HG03097 (cell line): ENCODE data around the gene NFKBIZ.
"Not testable (repeated sequence)": the region's sequence is repeated elsewhere in the genome, so short reads cannot be mapped to it uniquely, and the experiment has no call there.

Experiments
- ATAC-seq: cut with Tn5 transposase; IDR thresholded peaks from one replicate; pipeline ENCODE4 v1.9.1; 2021; ENCODE audit not compliant: unreplicated experiment, low FRiP score

Gene NFKBIZ

DNA sequence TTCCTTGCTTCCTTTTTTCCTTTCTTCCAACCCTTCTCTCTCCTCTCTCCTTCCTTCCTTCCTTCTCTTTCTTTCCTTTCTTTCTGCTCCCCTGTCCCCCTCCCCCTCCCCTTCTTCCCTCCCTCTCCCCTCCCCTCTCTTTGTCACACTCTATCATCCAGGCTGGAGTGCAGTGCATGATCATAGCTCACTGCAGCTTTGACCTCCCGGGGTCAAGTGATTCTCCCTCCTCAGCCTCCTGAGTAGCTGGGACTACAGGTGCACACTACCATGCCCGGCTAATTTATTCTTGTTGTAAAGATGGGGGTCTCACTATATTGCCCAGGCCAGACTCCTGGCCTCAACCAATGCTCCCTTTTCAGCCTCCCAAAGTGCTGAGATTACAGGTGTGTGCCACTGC, 18.7 kb downstream of the NFKBIZ start:
- no peak for ATAC-seq

DNA sequence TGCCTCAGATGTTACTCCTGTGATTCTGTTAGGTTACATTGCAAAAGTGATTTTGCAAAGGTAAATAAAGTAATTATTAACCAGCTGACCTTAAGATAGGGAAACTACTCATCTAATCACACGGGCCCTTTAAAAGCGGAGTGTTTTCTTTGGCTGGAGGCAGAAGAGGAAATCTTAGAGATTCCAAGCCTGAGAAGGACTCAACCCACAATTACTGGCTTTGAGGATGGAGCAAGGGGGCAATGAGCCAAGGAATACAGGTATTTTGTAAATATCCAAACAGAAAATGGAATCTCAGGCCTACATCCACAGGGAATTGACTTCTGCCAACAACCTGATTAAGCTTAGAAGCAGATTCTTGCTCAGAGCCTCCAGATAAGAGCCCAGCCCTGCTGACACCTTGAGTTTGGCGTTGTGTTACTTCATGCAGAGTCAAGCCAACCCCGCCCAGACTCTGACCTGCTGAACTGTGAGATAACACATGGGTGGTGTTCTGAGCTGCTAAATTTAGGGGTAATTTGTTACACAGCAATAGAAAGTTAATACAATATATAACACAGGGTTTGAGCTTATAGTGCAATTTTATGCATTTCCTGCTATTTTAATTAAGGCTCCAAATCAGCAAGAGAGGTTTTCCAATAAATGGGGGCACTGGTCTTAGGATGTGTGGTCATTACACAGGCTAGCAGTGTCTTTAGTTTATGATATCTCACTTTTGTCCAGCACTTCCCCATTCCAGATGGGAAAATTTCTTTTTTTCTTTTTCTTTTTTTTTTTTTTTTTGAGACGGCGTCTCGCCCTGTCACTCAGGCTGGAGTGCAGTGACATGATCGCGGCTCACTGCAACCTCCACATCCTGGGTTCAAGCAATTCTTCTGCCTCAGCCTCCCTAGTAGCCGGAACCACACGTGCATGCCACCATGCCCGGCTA, 19.5 kb downstream of the NFKBIZ start:
- no peak for ATAC-seq

DNA sequence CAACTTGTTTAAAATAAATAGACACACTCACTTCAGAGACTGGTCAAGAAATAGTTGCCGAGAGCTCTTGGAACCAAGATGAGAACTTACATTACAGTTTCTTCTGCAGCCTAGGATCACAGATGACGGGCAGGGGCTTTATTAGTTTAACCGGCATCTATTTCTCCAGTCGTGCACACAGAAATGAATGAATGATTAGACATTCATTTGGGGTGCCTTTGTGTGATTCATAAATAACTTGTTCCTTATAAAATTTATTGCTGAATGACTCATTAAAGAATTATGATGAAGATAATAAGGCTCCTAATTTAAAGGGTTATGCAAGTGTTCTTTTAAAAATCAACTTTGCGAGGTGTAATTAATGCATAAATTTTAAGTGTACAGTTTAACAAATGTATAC, 20.8 kb downstream of the NFKBIZ start:
- no peak for ATAC-seq

DNA sequence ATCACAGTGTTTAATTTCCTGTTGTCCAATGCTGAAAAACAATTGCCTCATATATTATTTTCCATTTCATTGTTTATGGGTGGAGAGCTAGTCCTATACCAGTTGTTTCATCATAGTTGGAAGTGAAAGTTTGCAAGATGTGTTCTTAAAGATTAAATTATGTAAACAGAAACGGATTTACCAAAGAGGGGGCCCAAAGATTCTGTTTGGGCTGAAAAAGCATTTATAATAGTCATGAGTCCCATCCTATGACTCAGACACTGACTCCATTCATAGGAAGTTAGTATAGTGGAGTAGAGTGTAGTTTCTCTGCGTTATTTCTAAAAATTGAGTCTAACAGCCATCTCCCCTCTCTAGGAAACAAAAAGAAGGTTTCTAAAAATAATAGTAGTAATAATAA, 24.3 kb downstream of the NFKBIZ start:
- no peak for ATAC-seq

DNA sequence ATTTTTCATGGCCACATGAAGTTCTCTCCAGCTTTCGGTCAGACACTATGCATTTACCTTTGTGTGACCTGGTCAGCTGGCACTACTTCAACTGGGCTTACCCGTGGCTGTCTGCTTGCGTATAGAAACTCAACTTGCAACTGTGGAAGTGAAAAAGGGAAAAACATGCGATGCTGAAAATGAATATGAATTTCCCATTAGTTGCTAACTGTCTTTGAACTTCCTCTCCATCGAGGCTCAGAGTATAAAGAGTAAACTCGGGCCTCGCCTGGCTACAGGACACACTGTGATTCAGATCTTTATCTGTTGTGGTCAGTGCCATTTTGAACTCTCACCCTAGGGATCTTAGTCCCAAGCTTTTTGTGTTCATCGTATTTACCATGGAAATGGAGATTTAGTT, 26.8 kb downstream of the NFKBIZ start:
- ATAC-seq = no peak

DNA sequence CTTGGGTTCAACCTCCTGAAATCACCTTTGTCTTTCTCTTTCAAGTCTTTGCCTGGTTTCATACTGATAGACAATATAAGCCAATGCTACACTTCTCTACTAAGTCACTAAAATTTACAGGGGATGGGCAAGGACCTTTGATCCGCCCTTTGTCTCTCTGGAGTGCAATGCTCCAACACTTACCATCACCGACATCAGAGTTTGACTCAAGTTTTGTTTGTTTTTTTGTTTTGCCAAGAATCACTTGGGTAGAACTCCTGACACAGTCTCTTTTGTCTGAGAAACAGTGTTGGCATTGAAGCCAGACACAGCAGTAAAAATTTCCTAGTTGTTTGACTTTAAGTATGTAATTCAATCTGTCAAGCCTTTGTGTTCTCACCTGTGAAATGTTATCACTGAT, 29.3 kb downstream of the NFKBIZ start:
- ATAC-seq = no peak

DNA sequence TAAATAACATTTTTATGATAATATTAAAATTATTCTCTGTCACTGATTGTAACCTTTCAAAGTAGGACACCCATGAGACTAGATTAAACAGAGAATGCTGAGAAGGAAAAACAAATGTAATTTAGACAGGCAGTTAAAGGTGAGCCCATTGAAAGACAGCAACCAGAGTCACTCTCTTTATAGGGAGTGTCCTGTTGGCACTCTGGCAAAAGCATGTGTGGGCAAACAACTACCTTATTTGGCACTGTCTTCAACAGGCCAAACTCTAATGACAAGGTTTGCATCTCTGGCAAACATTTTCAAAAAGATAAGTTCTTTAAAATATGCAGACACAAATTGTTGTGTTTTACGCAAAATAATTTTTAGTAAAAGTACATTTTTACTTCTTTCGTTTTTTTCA, 29.8 kb downstream of the NFKBIZ start:
- no peak for ATAC-seq

DNA sequence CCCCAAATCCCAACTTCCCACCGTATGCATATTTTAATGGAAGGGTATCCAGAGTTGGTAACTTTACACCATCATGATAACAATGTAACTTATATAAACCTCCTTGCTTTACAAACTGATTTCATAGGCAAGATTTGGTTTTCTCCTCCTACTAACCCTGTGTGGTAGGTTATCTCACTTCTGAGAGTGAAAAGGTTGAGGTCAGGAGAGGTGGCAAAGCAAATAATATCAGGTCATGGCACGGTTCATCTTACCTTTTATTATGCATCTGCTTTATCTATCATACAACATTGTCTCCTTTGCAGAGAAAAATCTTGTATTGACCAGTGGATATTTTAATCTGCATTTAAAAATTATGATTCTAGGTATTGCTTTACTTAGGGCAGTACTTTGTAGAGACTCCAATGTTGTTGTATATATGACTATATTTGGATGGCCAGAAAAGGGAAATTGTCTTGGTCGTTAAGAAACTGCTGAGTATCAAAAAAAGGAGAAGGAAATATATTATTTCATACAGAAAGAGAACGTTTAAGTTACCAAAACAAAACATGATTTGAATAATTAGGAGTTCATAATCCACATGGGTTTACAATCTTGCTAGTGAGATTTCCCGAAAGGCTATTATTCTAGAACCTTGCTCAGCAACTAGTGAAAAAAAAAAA, 30.4 kb downstream of the NFKBIZ start:
- no peak for ATAC-seq

DNA sequence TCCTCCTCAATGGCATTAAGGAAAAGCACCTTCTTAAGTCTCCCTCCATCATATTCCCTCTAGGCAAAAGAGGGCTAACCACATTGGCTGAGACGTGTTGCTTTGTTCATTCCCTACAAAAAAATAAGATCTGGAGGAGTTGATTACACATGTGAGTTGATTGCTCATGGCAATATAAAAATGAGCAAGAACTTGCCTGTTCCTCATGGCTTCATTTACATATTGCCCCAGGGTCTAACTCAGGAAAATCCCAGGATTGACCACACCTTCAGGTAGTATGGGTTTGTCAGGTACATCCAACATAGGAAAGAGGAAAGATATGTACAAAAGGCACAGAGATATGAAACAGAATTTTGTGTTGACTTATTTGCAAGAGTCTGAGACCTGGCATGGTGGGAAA, 35.5 kb downstream of the NFKBIZ start:
- no peak for ATAC-seq

DNA sequence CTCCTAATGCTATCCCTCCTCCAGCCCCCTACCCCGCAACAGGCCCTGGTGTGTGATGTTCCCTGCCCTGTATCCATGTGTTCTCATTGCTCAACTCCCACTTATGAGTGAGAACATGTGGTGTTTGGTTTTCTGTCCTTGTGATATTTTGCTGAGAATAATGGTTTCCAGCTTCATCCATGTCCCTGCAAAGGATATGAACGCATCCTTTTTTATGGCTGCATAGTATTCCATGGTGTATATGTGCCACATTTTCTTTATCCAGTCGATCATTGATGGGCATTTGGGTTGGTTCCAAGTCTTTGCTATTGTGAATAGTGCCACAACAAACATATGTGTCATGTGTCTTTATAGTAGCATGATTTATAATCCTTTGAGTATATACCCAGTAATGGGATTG, 36.3 kb downstream of the NFKBIZ start:
- ATAC-seq = not testable (repeated sequence)

DNA sequence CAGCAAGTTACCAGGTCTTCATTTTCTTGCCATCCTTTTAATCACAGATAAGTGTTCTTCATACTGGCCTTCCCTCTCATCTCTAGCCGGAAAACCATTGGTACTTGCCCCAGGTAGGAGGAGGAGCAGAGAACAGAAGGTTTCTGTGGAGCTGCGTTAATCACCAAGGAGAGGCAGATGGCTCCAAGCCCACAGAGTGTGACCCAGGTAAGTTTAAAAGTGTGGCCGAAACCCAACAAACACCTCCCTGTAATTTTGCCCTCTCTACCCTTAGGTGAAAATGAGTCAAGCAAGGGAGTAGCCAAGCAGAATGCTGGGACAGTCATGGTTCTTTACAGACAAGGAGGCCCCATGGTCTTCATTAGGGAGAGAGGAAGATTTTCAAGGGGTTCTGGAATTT, 37.3 kb downstream of the NFKBIZ start:
- ATAC-seq = no peak

DNA sequence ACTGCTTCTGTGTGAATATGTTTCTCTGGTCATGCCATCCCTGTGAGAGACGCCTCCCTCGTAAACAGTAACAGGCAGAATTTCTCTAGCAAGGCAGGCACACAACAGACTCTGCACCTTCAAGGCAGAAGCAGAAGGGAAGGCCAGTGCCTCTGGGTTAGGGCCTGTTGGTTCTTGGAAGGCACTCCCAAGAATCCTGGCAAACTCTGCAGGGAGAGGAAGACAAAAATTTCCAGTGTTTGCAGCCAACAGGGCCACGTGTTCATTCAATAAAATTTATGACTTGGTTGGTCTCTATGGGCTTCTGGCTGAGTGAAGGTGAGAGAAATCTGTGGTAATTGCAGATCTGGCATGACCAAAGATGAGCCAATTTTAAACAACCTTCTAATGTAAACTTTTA, 39.3 kb downstream of the NFKBIZ start:
- ATAC-seq = no peak

DNA sequence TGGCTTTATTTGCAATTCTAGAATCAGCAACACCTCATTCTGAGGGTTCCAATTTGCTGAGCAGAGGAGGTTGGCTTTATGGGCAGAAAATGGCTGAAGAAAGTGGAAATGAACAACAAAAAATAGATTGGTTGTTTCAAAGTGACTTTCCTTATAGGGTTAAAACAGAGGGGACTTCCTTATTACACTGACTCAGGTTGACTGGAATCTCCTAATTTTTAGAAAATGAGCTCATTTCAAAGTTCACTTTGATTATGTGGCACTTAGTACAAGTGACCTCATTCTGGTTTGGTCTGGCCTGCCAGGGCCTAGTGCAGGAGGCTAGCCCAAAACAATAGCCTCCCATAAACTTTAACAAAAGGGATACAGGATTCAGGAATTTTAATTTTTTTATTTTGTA, 41.4 kb downstream of the NFKBIZ start:
- no peak for ATAC-seq

DNA sequence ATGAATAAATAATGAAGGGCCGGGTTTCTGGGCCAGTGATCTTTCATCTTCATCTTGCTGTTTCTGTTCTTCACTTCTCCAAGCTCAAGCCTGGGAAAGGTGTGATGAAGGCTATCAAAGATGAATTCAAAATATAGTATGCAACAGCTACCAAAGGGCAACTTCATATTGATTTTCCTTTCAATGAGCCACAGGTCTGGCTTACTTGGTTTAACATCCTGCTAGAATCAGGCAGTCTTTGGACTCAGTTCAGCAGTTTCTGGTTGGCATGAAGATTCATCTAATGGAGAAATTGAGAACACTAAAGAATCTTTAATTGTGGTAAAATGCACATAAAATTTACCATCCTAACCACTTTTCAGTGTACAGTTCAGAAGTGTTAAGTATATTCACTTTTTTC, 43.3 kb downstream of the NFKBIZ start:
- no peak for ATAC-seq

DNA sequence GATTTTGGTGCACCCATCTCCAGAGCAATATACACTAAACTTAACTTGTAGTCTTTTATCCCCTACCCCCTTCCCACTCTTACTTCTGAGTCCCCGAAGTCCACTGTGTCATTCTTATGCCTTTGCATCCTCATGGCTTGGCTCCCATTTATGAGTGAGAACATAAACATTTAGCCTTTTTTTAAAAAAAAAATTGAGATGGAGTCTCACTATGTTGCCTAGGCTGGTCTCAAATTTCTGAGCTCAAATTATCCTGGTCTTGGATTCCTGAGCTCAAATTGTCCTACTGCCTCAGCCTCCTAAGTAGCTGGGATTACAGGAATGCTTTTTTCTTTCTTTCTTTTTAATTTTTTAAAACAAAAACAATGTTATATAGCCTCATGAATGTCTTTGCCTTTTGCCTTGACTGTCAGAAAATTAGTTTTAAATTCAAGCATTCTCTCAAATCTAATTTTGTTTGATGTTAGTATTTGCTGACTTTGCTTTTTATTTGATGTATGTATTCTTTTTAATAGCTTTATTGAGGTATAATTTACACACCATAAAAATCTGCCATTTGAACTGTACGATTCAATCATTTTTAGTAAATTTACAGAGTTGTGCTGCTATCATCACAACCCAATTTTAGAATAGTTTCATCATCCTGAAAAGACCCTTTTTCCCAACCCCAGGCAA, 46.9 kb downstream of the NFKBIZ start:
- no peak for ATAC-seq

DNA sequence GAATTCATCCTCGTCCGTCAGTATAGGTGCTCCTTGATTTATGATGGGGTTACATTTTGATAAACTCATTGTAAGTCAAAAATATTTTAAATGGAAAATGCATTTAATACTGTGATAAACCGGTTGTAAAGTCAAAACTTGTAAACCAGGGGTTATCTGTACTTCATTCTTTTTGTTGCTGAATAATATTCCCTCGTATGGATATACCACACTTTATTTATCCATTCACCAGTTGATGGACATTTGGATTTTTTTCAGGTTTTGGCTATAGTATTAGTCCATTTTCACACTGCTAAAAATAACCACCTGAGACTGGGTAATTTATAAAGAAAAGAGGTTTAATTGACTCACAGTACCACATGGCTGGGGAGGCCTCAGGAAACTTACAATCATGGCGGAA, 47.7 kb downstream of the NFKBIZ start:
- ATAC-seq = no peak

DNA sequence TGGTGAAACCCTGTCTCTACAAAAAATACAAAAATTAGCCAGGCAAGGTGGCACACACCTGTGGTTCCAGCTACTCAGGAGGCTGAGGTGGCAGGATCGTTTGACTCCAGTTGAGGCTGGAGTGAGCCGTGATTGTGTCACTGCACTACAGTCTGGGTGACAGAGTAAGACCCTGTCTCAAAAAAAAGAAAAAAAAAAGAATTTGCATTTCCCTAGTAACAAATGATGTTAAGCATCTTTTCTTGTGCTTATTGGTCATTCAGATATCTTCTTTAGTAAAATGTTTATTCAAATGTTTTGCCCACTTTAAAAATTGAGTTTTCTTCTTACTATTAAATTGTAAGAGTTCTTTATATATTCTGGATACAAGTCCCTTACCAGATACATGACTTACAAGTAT, 48.7 kb downstream of the NFKBIZ start:
- ATAC-seq = no peak

DNA sequence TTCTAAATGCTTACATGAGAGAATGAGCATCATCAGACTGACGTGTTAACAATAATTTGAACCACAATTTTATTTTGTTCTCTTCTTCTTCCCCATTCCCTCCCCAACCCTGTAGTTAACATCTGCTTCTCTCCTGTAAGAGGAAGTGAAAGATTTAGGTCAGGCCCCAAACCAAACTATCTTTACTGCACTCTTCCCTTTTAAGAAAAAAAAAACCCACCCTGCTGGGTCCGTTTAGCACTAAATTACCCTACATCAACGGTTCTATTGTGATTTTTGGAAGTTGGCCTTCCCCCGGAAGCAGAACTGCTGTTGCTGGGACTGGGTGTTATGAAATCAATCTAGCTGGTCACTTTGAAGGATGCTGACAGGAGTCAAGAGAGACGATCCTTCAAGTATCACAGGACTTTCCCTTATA, 49.4 kb downstream of the NFKBIZ start:
- peak; percentile 90 for ATAC-seq

DNA sequence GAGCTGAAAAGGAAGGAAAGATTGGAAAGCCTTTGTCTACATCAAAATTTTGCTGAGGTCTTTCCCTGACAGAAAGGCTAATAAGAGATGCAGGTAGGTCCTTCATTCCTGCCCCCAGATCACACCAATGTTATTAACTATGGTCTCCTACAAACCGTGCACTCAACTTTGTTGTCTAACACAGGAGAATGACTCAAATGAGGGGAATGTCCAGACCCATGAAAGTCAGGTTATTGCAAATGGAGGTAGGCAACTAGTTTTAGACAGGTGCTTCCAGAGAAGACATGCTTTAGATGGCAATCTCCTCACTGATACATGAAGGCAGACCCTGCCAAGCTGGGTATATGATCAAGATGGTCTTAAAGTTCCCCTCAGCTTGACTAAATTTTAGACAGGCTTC, 51.0 kb downstream of the NFKBIZ start:
- no peak for ATAC-seq

DNA sequence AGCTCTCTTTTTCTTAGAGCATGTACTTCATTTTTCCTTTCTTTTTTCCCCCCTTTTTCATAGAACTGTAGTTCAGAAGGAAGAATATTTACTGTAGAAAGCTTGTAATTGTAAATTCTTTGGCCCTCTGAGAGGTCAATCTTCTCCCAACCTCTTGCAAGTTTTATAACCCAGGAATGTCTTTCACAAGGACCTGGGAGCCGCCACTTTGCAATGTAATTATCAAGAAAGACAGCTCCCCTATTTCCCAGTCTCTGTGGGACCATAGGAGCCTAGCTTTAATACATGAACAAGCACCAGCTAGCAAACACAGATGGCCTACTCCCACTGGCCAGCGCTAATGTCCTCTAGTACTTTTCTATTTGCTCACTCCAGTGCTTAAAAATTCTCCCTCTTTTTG, 51.4 kb downstream of the NFKBIZ start:
- no peak for ATAC-seq

DNA sequence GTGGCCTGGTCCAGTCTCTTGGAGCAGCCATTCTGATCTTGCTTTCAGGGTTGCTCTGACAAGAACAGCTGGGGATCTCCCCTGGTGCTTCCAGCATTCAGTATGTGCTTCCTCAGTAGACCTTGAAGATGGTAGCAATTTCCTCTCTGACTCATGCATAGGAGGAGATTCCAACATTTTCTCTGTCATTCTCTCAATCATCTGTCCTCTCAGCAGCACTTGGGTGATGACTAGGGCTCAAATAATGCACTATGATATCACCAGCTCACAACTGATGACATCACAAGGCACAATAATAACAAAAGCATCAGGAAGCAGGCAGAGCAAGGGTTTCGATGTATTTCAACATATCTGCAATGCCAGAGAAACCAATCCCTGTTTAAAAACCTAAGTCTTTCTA, 52.7 kb downstream of the NFKBIZ start:
- ATAC-seq = no peak

DNA sequence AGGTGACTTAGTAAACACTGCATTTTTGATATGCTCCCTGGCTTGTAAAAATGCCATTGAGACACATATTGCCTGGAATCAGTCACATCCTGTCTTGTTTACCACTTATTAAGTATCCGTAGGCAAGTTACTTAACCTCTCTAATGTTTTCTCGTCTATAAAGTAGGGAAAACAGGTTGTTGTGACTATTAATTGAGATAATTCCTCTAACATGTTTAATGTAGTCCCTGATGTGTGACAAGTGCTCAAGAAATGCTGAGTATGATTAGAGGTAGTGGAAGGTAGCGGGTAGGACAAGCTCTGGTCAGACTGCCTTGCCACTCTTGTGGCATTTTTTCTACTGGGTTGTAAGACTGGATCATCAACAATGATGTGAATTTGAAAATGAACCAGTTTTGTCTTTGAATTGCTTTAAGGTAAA, 54.1 kb downstream of the NFKBIZ start:
- ATAC-seq = no peak
